Activated CD8-positive, alpha-beta memory T cell treated with anti-CD3 and anti-CD28 coated beads, Interleukin-2, amount 50 U/mL, for 4 hours (primary cell): ENCODE results near the gene NCKAP5.
"Not testable (repeated sequence)": the region's sequence is repeated elsewhere in the genome, so short reads cannot be mapped to it uniquely, and the experiment has no call there.

Experiments
- DNase-seq: peaks from one replicate; pipeline ENCODE4 v3.0.0-alpha.2; 2020

The NCKAP5 gene

GRCh38 chr2:132736059-132736458, 832.2 kb downstream of the NCKAP5 start:
- no peak for DNase-seq

GRCh38 chr2:132734961-132735360, 833.3 kb downstream of the NCKAP5 start:
- DNase-seq = no peak

- DNase-seq = no peak
Measured at GRCh38 chr2:132733094-132733493, 835.2 kb downstream of the NCKAP5 start.

GRCh38 chr2:132732694-132733093, 835.6 kb downstream of the NCKAP5 start:
- DNase-seq = no peak

- no peak for DNase-seq
Measured at GRCh38 chr2:132731441-132731840, 836.8 kb downstream of the NCKAP5 start.

- DNase-seq = no peak
Measured at GRCh38 chr2:132730611-132731010, 837.7 kb downstream of the NCKAP5 start.

- DNase-seq = no peak
Measured at GRCh38 chr2:132729522-132729921, 838.7 kb downstream of the NCKAP5 start.

DNA sequence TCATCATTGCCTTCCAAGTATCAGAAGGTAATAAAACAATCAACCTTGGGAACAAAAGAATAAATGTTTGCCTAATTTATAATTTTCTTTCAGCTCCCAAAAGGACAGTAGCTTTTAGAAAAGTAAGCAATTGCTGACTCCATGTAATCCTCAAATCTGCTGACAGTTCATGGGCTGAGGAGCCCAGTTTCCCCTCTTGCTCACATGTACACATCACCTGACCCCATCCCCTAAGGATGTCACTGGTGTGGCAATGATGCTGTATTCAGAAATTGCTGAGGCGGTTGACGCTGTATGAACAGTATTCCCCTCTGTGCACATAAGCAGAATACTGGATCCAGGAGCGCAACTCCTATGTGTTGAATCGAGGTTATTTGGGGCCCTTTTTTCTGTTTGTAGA, 842.1 kb downstream of the NCKAP5 start:
- DNase-seq = no peak

- DNase-seq = no peak
Measured at GRCh38 chr2:132725748-132726147, 842.5 kb downstream of the NCKAP5 start.

DNA sequence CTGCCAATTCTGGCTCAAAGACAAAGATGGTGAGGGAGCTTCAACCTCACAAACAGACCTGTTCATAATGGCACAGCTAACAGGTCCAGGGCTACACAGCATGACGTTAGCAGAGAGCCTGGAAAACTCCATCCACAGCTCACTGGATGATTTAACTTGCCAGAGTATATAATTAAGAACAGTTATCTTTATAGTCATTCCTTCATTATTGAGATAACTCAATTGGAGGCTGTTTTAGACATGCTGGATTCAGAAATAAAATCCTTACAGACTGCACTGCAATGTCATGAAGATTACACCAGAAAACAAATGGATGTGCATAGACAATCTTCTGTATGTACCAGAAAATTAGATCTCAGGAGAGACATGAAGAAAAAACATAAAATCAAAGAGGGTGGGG, 843.1 kb downstream of the NCKAP5 start:
- no peak for DNase-seq

- no peak for DNase-seq
Measured at GRCh38 chr2:132721938-132722337, 846.3 kb downstream of the NCKAP5 start.

DNA sequence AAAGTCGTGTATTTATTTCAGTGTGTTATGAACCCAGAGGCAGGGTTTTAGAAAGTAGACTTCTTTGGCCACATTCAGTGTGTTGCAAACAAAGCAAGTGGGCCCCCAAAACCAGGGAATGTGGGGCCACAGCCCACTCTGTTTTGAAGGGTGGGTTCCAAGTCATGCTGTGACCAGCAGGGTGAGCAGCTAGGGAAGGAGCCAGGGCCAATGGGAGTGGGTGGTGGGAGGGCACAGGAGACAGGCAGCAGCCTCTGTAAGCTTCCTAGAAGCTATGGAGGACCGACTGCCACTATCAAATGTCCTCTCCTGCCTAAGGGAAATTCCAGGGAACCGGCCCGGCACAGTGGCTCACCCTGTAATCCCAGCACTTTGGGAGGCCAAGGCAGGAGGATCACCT, 847.9 kb downstream of the NCKAP5 start:
- DNase-seq = no peak

DNA sequence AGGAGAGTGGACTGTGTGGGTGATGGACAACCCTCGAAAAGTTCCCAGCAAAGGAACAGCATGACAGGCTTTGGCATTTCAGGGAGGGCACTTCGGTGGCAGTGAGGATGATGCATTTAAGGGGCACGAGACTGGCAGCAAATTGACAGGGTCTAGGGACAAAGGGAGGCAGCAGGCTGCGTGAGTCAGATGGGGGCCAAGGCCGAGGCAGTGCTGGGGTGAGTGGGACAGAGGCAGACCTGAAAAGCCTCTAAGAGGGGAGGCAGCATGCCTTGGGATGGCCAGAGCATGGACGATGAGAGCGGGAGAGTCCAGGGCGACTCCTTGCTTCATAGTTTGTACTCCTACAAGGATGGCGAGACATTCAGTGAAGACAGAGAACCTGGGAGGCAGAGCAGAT, 848.8 kb downstream of the NCKAP5 start:
- DNase-seq = no peak

- no peak for DNase-seq
Measured at GRCh38 chr2:132716954-132717353, 851.3 kb downstream of the NCKAP5 start.

GRCh38 chr2:132715386-132716351, 852.6 kb downstream of the NCKAP5 start:
- no peak for DNase-seq

DNA sequence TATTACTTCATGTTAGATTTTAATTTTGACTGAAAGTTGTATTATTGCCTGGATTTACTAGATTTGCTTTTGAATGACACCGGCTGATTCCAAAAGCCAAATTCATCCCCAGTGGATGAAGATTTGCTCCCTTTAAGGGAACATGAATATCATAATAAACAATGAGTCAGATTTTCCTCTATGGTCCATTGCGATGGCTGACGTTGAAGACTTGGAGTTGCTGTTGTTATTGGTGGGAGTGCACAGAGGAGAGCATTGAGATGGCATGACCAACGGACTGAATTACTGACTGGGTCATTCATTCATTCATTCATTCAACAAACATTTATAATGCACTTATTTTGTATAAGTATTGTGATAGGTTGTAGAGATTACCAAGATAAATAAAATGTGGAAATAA, 864.9 kb downstream of the NCKAP5 start:
- no peak for DNase-seq

DNA sequence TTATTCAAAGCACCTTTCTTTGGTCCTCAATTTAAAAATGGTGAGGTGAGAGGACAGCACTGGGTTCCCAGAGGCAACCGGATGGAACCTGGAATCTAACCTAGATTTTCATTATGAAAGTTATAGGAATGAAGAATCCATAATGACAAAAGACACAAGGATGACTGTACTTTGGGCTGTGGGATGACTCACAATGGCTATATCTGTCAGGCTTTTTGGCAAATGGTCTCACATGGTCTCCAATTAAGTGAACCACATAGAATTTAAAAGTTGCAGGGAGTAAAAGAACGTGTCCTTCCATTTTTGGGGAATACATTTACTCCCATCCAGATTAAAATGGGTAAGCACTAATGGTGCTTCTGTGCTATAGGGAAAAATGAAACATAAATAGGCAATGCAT, 866.5 kb downstream of the NCKAP5 start:
- no peak for DNase-seq

DNA sequence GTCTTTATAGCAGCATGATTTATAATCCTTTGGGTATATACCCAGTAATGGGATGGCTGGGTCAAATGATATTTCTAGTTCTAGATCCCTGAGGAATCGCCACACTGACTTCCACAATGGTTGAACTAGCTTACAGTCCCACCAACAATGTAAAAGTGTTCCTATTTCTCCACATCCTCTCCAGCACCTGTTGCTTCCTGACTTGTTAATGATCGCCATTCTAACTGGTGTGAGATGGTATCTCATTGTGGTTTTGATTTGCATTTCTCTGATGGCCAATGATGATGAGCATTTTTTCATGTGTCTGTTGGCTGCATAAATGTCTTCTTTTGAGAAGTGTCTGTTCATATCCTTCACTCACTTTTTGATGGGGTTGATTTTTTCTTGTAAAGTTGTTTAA, 868.5 kb downstream of the NCKAP5 start:
- not testable (repeated sequence) for DNase-seq

DNA sequence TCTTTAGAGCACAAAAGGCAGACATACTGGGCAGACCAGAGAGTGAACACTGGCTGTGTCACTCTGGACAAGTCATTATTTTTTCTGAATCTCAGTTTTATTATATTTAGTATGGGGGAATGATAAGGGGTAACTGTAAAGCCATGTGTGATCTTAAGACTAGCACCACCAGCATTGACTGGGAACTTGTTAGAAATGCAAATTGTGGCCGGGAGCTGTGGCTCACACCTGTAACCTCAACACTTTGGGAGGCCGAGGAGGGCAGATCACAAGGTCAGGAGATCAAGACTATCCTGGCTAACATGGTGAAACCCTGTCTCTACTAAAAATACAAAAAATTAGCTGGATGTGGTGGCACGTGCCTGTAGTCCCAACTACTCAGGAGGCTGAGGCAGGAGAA, 869.9 kb downstream of the NCKAP5 start:
- not testable (repeated sequence) for DNase-seq

GRCh38 chr2:132697556-132698205, 870.6 kb downstream of the NCKAP5 start:
- DNase-seq = no peak

GRCh38 chr2:132692816-132693215, 875.4 kb downstream of the NCKAP5 start:
- no peak for DNase-seq

DNA sequence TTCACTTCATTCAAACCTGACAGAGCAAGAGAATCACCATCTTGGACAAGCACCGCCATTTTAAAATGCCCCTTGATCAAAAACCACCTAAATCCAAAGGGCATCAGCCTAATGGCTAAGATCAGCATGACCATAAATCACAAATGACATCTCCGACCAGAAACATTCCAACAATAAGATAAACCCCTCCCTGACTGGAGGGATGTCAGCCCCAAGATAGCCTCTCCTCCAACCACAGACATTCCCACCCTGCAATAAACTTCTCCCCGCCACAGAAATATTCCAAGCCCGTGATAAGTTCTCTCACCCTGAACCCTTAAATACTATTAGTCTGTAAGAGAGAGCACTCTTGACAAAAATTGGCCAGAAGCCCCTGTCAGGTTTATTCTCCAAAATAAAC, 876.7 kb downstream of the NCKAP5 start:
- no peak for DNase-seq

DNA sequence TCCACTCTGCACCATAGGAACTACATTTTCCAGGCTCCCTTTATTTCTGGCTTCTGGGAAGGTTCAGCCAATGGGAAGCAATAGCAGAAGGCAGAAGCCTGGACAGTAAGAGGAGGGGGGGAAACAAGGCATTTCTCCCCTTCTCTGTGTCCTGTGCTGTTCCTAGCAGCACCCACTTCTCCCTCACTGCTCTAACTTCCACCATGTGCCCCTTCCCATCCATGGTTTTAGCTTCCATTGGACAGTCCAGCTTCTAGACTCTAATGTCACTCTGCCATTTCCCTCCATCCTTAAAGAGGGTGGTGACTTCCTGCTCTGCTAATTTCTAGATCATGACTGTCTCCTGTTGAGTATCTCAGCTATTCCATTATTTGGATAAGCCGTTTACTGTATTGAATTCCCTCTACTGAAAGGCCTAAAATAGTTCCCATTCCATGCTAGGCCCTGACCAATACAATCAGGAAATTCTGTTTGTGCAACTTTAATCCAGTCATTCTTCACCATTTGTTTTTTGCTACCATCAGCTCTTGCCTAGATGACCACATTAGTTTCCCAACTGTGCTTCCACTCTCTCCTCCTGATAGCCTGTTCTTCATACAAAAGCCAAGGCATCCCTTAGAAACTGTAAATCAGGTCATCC, 877.5 kb downstream of the NCKAP5 start:
- no peak for DNase-seq

DNA sequence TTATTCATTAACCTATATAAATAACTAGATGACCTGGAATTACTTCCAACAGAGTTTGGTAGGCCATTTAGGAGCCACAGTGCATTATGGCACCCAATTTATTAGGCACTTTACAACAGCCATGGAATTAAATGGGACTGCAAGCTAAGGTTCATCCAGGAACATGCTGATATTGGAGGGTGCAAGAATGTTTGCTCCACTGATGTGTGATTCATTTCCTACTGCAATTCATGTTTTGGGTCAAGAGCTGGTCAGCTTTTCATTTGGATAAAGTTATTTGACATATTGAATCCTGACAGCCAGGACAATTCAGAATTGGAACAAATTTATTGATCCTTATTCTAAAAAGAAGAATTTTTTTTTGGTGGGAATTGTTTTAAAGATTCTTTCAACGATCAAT, 886.5 kb downstream of the NCKAP5 start:
- no peak for DNase-seq
